Suprapubic skin (tissue), 4 donors: ENCODE results near the gene TUBA1A.

ENCODE experiments used
- CTCF ChIP-seq, 2 donors: fragments of 200-600 bp in 1 of 2; fragments of 450-650 bp in 1 of 2; sonication (generic) in 1 of 2; IDR thresholded peaks; one replicate each; pipeline ENCODE4 v1.5.1; 2016 to 2019; ENCODE audit warnings: antibody characterized with exemption in 2 of 2, mild to moderate bottlenecking in 1 of 2, moderate library complexity in 1 of 2
- EP300 ChIP-seq: sonication (generic); formaldehyde crosslinking; IDR thresholded peaks from one replicate; pipeline ENCODE4 v1.6.1; 2017; ENCODE audit warnings: antibody characterized with exemption
- POLR2A ChIP-seq, 2 donors: fragments of 450-650 bp; IDR thresholded peaks; one replicate each; pipeline ENCODE4 v1.6.1; 2017; ENCODE audit warnings: antibody characterized with exemption in 2 of 2, mild to moderate bottlenecking in 2 of 2, moderate library complexity in 2 of 2
- POLR2AphosphoS5 ChIP-seq, 3 donors: sonication (generic); formaldehyde crosslinking; IDR thresholded peaks; one replicate each; pipeline ENCODE4 v1.6.1; 2017; ENCODE audit warnings: antibody characterized with exemption in 3 of 3

- TF ChIP-seq CTCF (IDR thresholded peaks at IDR 0.05) (no peak), EP300 (no peak), POLR2AphosphoS5 (IDR thresholded peaks at IDR 0.05) (no peak), POLR2A (IDR thresholded peaks at IDR 0.05) (no peak)
Observed at GRCh38 chr12:49170924-49171323, 18.0 kb downstream of the TUBA1A start.
